PC-3 (cell line): ENCODE measurements around the gene MAGI1.

Source experiments
- CTCF ChIP-seq: fragments of 300-600 bp; sonication (generic); conservative IDR thresholded peaks from 2 replicates; pipeline ENCODE4 v1.5.1; 2017; ENCODE audit warnings: antibody characterized with exemption, low read depth, mild to moderate bottlenecking, low read length
- EZH2 ChIP-seq: fragments of 300-600 bp; sonication (generic); IDR thresholded peaks from one replicate; pipeline ENCODE4 v1.6.1; 2017; ENCODE audit warnings: antibody characterized with exemption, mild to moderate bottlenecking, low read length; ENCODE audit not compliant: unreplicated experiment

- TF ChIP-seq CTCF (no peak), EZH2 (no peak)
Observed at GRCh38 chr3:65576228-65576627, 462.5 kb downstream of the MAGI1 start.
